Measurements from ENCODE around the gene RTRAF.

The RTRAF gene

DNA sequence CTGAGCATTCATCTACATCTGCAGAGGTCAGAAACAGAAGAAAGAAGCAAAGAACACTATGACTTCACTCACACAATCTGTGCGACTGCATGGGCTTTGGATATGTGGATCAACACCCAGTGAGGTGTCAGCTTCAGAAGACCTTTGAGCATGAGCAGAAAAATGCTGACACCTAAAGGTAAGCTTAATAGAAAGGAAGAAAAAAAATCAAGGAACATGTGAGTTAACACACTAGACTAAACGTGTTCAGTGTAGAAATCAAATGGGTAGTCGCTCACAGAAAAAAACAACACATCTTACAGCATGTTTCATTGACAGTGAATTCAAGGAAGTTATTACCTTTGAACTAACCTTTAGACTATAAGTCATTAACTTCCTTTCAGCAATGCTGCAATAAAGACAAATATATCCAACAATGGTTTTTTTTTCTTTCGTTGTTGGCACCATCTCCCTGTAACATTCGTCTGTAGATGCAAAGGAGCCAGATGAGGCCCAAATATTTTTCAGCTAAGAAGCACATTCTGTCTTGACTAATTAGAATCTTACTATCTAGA lies 30.9 kb downstream of the RTRAF start:
- no peak for DNase-seq

DNA sequence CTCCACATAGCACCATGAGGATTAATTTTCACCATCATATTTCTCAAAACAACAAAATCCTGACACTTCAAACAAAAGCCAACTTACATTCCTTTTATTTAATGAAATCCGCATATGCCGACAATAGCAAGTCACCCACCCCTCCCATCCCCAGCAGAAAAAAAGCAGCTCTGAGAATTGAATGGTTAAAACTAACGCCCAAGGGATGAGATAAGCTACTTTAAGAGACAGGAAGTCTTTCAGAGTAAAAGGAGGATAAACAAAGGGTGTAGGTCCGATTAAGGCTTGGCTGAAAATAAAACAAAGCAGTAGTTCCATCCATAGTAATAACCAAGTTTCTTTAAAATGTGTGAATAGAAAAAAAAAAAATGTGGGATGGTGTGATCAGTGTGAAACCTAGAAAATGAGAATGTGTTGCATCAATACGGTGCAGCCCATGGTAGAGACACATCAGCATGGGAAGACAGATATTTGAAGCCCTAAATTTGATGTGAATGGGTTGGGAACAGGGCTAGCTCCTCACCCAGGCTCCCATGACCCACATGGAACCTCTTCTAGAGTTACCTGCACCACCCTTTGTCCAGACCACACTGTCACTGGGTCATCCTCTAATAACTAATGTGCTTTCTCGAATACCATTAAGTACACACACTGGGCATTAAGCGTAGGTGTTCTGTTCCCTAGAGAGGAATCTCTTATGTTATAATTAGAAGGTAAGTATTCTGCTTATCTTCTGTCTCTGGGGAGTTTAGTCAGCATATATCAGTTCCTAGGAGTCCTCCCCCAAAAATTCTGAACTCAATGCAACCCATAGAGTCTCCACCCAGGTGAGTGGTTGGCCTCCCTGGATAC lies 31.7 kb downstream of the RTRAF start:
- no peak for DNase-seq

DNA sequence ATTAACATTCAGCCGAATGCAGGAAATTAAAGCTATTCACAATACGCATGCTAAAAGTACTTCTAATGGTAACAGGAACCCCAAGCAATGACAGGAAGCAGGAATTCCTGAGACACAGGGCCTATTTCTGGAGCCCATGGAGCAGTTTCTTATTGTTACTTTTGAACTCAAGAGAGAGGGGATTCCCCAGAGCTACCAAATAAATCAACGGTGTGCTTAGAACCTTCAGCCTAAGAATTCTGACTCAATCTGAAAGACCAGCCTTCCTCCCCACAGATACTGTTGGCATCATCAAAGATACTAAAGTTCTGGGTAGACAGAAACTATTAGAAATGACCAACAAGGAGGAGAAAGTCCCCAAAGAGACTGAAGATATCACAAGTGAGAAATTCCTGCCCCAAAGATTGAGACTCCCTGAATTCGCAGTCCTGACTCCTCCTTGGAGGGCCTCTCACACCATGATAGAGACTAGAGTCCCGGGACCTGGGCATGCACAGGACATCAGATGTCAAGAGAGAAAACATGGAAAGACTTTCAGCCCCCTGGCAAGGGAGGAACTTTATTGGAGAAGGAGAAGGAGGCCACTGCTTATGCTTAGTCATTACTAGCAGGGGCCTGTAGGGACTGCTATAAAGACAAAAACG lies 32.7 kb downstream of the RTRAF start:
- DNase-seq: no peak

DNA sequence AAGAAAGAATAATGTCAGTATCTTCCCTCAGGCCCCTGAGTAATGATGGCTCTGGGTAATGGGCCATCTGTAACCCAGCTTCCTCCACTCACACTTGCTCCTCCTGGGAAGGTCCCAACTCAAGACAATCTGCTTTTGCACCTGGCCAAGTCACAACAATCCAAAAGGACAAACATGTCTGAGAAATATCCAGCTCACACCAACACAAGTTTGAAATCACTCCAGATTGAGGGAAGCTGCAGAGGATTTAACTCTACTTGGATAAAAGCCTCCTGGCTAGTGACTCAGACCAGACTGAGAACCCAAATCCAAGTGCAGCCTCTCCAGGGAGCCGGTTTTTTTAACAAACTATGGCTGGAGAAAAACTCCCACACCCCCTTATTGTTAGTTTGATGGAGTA lies 34.2 kb downstream of the RTRAF start:
- DNase-seq: no peak

DNA sequence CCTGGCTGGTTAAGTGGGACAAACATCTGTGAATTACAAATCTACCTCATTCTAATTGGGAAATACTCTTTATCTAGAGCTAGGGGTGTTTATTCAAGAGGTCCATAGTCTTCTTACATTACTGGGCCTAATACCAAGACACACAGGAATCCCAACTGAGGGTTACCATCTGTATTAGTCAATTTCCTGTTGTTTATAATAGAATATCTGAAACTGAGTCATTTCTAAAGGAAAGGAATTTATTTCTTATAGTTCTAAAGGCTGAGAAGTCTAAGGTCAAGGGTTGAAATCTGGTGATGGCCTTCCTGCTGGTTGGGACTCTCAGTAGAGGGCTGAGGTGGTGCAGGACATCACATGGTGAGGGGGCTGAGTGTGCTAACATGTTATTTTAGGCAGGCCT lies 36.0 kb downstream of the RTRAF start:
- DNase-seq: no peak

DNA sequence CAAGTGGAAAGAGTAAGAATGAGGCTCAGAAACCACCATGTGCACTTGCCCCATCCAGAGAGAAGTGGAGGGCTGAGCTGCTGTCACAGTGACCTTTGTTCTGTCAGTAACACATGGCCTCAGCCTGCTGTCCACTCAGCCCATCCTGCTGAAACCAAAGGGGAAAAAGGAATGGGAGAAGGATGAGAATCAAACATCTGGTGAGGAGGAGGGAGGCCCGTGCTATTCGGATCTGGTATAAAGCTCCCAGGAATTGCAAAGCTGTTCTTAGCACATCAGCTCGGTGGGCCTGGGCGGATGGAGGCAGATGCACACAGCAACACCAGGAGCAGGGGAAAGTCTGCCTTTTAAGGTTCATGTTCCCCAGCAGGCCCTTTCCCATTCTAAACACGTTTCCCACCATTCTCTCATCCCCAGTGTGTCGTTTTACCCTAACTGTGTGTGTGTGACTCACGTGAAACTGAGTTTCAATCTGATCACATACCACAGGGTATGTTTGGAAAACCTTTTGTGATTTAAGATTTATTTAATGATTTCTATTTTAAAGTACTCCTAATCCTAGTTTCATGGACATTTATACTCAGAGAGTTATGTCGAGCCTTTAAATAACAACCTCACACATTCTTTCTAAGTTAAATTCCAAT lies 36.8 kb downstream of the RTRAF start:
- no peak for DNase-seq

DNA sequence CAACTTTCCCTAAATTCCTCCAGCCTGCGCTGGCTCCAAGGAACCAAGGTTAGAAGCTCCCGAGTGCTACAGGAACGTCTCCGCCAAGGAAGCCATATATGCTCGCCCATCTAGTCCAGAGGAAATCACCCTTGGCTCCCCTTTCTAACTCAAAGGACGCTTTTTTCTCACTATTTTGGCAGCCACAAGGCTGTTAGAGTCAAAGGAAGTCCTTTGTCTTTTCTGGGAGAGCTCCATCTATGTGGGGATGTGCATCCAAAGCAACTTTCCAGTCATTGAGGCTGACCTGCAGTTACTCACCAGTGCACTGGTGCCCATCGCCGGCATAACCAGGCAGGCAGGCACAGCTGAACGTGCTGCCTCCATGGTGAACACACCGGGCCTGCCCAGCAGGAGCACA lies 37.6 kb downstream of the RTRAF start:
- no peak for DNase-seq

DNA sequence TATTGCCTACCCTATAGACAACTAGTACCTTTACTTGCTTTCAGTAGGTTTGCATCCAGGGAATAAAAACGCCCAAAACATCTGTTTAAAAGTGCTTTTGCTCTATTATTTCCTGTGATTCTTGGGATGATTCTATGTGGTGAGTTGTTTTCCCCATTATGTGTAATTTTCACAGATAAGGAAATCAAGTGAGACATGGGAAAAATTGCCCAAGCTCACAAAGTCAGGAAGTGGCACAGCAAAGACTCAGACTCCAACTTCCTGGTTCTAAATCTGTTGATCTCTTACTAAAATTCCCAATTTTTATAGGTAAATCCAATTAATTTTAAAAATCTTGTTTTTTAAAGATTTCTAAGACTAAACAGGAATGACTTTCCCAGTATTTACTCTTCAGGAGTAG lies 40.5 kb downstream of the RTRAF start:
- DNase-seq: no peak

DNA sequence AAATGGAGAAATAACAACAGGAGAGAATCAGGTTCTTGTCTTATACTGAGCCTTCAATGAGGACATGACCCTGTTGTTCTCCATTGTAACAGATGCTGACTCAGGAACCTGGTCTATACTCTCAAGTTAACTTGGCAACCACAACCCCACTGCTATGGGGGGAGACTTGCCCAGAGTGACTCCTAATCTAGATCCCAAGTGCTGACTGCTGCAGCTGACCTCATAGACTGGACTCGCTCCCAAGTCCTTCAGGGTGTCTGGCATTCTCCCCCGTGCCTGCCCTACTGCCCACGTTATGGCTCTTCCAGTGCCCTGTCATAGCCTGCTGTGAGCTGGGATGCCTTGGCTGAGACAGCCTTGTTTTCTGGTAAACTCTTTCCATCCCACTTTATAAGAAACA lies 42.4 kb downstream of the RTRAF start:
- no peak for DNase-seq

DNA sequence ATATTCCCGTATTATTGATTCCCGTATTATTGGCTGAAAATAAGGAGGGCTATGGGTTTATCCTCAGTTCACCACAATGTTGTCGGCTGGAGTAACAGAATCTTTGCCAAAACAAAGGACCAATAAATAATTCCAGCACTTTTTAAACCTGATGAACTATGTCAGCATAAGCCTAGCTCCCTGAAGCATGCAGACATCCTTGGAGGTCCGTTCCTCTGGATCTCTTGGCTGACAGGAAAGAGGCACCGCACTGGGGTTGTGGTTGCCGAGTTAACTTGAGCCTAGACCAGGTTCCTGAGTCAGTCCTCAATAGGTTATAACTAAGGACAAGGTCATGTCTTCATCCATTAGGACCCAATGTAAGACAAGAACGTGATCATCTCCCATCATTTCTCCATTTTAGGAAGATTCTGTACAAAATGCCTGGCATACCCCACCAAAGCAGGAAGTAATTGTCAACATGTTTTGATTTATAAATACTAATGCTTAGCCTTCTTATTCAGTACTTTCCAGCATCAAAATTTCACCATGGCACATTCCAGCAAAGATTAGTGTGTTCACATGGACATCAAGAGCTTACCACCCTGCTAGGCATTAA lies 43.0 kb downstream of the RTRAF start:
- DNase-seq: no peak

DNA sequence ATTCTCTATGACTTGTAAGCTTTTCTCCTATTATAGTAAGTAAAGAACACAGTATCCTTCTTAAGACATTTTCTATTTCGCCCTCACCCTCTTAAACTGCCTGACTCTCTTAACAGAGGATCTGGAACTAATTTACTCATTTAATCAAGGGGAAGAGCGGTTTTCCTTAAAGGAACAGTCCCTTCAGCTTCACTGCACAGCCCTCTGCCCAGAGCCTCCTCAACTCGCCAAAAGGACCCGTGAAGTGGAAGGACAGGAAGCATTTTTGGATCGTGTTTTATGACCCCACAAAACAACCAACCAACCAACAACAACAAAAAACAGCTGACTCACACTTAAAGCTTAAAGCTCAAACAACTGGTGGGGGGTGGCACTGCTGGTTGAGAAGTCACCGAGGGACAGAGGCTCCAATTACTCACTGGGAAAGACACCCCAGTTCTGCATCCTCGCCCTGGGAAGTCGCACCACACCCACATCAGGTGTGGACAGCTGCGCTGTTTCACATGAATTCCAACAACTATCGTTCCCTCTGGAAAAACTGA lies 43.8 kb downstream of the RTRAF start:
- no peak for DNase-seq

DNA sequence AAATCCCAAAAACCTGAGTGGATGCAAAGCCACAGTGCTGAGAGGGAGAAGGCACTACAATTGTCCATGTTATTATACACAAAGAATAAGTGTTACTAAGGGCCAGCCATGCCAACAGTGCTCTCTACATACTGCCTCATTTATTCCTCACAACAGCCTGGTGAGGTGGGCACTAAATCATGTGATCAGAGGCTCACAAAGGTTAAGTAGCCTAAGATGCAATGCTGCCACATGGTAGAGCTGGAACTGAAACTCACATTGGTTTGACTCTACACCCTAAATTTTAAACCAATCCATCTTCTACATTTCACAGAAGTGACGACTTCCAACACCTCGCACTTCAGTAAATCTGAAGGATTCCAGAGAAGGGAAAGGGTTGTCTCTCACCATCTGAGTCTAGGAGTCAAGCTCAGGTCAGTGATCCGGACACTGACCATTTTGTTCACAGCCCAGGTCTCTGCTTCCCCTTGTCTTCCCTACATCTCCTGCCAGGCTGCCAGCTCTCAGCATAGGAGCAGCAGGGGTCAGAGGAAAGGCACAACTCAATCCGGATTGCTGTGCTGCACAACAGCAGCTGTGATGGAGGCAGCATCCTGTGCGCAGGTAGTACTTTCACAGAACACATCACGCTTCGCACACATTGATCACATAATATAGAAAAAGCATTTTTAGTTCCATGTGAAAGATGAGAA lies 49.9 kb downstream of the RTRAF start:
- no peak for DNase-seq

DNA sequence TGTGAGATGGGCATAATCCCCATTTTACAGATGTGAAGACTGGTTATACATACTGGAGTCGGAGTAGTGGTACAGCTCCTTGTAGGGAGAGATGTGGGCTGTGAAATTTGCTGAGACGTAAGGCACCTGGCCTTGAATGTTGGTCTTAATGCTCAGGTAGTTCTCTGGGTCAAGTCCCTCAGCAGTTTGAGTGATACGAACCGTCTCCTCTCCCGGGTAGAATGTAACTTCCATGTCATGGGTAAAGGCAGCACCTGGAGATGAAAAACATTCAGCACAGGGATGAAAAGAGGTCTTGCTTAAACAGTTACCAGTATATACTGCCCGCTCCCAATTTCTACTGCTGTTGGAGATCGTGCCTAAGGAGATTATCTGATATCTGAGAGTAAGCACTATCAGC lies 51.3 kb downstream of the RTRAF start:
- DNase-seq: no peak

DNA sequence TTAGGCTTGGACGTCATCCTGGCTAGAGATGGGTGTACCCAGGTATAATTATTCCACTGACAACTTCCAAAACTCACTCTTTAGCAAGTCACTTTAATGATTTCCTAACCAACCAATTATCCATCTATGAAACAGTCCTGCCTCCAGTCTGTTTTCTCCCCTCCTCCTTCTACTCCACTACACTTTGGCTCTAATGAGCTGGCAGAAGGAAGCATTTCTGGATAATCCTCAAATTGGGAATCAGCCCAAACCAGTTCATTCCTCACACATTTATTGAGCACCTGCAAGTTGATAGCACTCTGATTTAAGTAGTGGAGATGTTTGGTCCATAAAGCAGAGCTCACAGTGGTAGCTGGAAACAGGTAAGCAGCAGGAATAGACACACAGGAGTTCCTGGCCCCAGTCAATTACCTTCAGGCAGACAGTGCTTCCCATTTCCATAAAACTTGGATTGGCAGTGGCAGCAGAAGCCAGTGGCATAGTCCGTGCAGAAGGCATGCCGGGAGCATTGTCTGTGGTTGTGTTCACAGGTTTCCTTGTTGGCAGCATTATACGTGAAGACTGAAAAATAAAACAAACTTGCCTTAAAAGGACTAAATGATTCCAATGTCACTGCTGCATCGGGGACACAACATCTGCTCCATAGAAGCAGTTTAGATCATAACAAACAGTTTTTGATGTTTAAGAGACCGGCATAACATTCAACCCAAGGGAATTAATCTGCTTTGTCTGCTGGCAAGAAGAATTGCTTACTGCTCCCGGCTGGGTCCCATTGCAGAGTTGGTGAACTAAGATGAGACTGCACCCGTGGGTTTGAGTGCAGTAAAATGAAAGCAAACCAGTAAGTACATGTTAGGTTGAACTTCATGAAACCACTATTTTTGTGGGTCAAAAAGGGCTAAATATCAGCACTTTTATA lies 53.3 kb downstream of the RTRAF start:
- DNase-seq: no peak

DNA sequence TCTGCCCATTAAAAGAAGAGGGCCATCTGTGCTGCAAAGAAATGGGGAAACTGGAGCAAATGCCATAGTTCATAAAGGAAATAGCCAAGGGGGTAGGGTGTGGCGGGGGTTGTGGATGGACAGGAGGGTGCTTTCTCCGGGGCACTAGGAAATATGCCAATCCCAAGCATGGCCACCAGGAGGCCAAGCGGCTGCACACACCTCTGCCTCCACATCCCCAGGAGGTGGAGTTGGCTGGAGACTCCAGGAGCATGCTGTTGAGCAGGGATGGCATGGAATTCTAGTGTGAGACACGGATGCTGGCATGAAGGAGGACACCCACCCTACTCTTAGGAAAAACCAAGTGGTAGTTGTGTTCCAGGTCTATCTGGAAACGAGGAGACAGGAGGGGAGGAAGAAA lies 54.3 kb downstream of the RTRAF start:
- no peak for DNase-seq

DNA sequence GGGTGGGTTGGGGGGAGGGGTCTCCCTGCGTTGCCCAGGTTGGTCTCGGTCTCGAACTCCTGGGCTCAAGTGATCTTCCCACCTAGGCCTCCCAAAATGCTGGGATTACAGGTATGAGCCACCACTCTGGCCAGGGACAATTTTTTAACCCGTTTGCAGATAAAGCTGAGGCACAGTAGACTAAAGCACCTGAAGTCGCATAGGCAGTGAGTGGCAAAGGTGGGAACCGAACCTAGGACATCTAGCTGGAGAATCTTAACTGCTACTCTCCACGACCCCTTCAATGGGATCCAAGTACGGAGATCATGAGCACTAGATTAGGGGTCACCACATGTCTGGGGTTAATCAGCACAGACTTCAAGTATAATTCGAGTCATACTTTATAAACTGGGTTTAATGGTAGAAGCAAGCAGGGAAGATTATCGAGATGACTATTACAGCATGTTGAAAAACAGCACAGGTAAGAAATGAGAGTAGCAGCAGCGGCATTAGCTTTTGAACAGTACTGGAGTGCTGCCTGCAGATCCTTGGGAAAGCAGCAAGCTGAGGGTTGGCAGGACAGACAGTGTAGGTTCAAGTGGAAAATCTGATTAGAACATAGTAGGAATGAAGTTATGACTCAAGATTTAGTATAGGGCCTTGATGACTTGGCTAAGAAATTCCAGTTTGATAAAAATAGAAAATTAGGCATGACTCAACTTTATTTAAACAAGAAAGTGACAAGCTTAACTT lies 55.6 kb downstream of the RTRAF start:
- DNase-seq: no peak

DNA sequence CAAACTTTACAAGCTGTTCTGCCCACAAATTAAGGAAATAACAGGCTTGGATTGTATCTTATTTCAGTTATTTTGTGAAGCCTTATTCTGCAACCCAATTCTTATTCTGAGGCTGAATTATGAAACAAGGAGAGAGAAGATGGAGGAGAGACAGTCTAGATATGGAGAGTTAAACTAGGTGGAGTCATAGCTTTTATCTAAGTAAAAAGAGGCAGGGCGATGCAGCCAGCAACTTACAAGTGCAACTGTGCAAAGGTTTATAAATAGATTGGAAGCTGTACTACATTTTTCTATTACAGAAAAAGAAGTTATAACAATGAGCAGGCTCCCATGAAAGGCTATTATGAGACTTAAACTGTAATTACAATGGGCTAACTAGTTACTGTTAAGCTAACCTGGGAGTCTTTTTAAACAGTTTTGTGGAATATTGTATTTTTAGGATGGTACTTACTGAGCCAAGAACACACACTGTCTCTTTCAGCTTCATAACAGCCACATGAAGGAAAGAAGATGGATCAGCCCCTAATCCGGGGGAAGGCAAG lies 57.1 kb downstream of the RTRAF start:
- no peak for DNase-seq

DNA sequence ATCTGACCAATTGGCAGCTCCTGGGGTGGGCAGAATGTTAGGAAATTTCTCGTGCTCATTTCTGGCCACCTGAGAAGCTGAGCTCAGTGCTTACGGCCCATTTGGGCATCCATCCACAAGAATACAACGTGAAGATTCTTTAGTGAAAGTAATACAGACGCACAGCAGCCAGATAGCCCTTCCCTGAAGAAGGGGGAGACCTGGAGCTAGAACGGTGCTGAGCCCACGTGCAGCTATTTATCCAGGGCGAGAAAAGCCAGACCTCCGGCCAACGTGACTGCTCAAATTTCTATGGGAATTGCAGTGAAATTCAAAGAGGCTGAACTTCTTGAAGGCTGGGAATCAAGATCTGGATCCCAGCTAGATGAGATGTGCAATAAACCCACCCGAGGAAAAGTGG lies 58.8 kb downstream of the RTRAF start:
- DNase-seq: no peak

DNA sequence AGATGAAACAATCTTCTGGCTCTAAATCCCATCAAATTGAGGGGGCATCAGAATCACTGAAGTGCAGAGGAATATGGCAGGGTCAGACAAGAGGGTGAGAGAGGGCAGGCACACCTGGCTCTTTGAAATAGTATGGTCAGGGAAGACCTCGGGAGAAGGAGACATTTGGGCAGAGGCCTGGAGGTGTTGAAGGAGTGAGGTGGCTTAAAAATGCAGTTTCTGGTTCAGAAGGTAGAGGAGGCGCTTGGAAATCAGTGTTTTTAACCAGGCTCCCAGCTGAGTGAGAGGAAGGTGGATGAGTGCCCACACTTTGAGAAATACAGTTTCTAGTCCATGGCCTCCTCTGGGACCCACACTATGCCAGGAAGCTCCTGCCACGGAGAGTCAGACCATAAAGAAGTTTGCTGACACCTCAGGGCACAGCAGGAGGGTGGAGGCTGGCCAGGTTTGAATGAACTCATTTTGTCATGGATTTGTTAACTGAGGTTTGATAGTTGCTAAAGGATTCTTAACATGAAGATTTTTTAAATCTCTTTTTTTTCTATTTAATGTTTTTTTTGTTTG lies 59.4 kb downstream of the RTRAF start:
- no peak for DNase-seq

DNA sequence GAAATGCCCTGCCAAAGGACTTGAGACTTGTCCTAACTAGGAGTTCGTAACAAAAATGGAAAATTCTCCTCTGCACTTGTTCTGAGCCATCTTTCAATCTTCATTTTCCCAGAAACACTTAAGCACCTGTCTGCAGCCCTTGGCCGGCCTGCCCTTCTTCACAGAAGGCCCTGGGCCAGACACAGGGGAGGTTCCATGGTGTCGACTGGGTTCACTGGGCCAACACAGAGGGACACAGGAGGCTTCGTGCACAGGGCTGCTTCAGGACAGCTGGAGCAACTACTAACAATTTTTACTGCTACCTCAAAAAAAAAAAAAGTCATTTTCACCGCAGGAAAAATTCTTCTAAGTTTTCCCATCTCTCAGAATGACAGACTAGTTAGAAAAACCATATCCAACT lies 59.9 kb downstream of the RTRAF start:
- no peak for DNase-seq
